ENCODE results near the gene DPYSL3. TPM values are rescaled to one million over a fixed set of nuclear protein-coding genes. Genes with fewer than 3 reads are reported as not detected.

DPYSL3 gene
- total RNA-seq, 1 experiment from 2014 or later, result 42.7 TPM

- peaks cover 23% of the 10 kb centered on the region for H3K4me1 ChIP-seq
- H3K27ac ChIP-seq, result no peak overlapping the region
- no peaks in the 10 kb centered on the region for H3K9me3 ChIP-seq (replicated peaks)
- no peaks in the 10 kb centered on the region for H3K36me3 ChIP-seq
- no peak overlapping the region for H3K4me3 ChIP-seq
- H3K27me3 ChIP-seq, result no peaks in the 10 kb centered on the region
- no peak for DNase-seq
These were observed 83.1 kb downstream of the DPYSL3 start for GRCh38 chr5:147426640-147427327.

GRCh38 chr5:147418613-147419012, 91.3 kb downstream of the DPYSL3 start:
- Histone ChIP-seq H3K27me3 (no peaks in the 10 kb centered on the region), H3K4me1 (peaks cover 21% of the 10 kb centered on the region), H3K9me3 (replicated peaks) (no peaks in the 10 kb centered on the region; the same call in 1 of the 2 replicates), H3K4me3 (no peak overlapping the region), H3K27ac (no peak overlapping the region), H3K36me3 (peaks cover 11% of the 10 kb centered on the region; the same call in 1 of the 2 replicates)
- no peak for DNase-seq

- DNase-seq, result peak in 1 of 2 experiments; percentile 17
These were observed 92.6 kb downstream of the DPYSL3 start for GRCh38 chr5:147417135-147417813.

GRCh38 chr5:147415651-147416050, 94.2 kb downstream of the DPYSL3 start:
- no peak for DNase-seq
- no peaks in the 10 kb centered on the region for H3K27me3 ChIP-seq
- peaks cover 18% of the 10 kb centered on the region for H3K36me3 ChIP-seq
- H3K4me1 ChIP-seq, result peaks cover 33% of the 10 kb centered on the region
- no peaks in the 10 kb centered on the region; the same call in 1 of the 2 replicates for H3K9me3 ChIP-seq (replicated peaks)
- H3K27ac ChIP-seq, result no peak overlapping the region
- no peak overlapping the region for H3K4me3 ChIP-seq

More at GRCh38 chr5:147417135-147417813, 92.6 kb downstream of the DPYSL3 start:
- Histone ChIP-seq H3K9me3 (replicated peaks) (no peaks in the 10 kb centered on the region; the same call in 1 of the 2 replicates), H3K27ac (no peak overlapping the region), H3K4me3 (no peak overlapping the region), H3K36me3 (peaks cover 13% of the 10 kb centered on the region), H3K4me1 (peaks cover 23% of the 10 kb centered on the region), H3K27me3 (no peaks in the 10 kb centered on the region)

GRCh38 chr5:147413266-147413665, 96.6 kb downstream of the DPYSL3 start:
- Histone ChIP-seq H3K4me3 (no peak overlapping the region), H3K27ac (no peak overlapping the region), H3K9me3 (replicated peaks) (no peaks in the 10 kb centered on the region), H3K4me1 (peaks cover 34% of the 10 kb centered on the region), H3K27me3 (no peaks in the 10 kb centered on the region), H3K36me3 (peaks cover 18% of the 10 kb centered on the region)
- DNase-seq, result peak in 1 of 2 experiments; percentile 65

- no peaks in the 10 kb centered on the region for H3K27me3 ChIP-seq
- no peaks in the 10 kb centered on the region for H3K9me3 ChIP-seq (replicated peaks)
- H3K4me1 ChIP-seq, result peaks cover 33% of the 10 kb centered on the region
- DNase-seq, result no peak
- no peak overlapping the region for H3K27ac ChIP-seq
- H3K4me3 ChIP-seq, result no peak overlapping the region
- H3K36me3 ChIP-seq, result peaks cover 18% of the 10 kb centered on the region
These were observed 97.3 kb downstream of the DPYSL3 start for GRCh38 chr5:147412561-147412960.

- H3K4me3 ChIP-seq, result no peak overlapping the region
- H3K27ac ChIP-seq, result peak overlapping the region; percentile 31; the same call in 1 of the 2 replicates
- DNase-seq, result no peak
- H3K27me3 ChIP-seq, result no peaks in the 10 kb centered on the region
- H3K9me3 ChIP-seq (replicated peaks), result no peaks in the 10 kb centered on the region
- peaks cover 18% of the 10 kb centered on the region for H3K36me3 ChIP-seq
- H3K4me1 ChIP-seq, result peaks cover 26% of the 10 kb centered on the region
These were observed 98.2 kb downstream of the DPYSL3 start for GRCh38 chr5:147411359-147412319.

- H3K27ac ChIP-seq, result peak overlapping the region; percentile 31; the same call in 1 of the 2 replicates
- peak; percentile 30 to 60 for DNase-seq
These were observed 99.1 kb downstream of the DPYSL3 start for GRCh38 chr5:147410496-147411358.

GRCh38 chr5:147408980-147409379, 100.9 kb downstream of the DPYSL3 start:
- H3K27ac ChIP-seq, result no peak overlapping the region
- no peak overlapping the region for H3K4me3 ChIP-seq
- peaks cover 8% of the 10 kb centered on the region for H3K36me3 ChIP-seq
- peaks cover 29% of the 10 kb centered on the region for H3K4me1 ChIP-seq
- DNase-seq, result no peak
- H3K27me3 ChIP-seq, result no peaks in the 10 kb centered on the region
- H3K9me3 ChIP-seq (replicated peaks), result no peaks in the 10 kb centered on the region

More at GRCh38 chr5:147410496-147411358, 99.1 kb downstream of the DPYSL3 start:
- H3K9me3 ChIP-seq (replicated peaks), result no peaks in the 10 kb centered on the region
- no peak overlapping the region for H3K4me3 ChIP-seq
- no peaks in the 10 kb centered on the region for H3K27me3 ChIP-seq
- H3K36me3 ChIP-seq, result peaks cover 18% of the 10 kb centered on the region
- H3K4me1 ChIP-seq, result peaks cover 26% of the 10 kb centered on the region

- DNase-seq, result no peak
- H3K27me3 ChIP-seq, result no peaks in the 10 kb centered on the region
- peaks cover 26% of the 10 kb centered on the region for H3K4me1 ChIP-seq
- 0 out of 2 replicates have a peak, but pooled peaks cover 3% of the 10 kb centered on the region for H3K9me3 ChIP-seq (replicated peaks)
- peaks cover 8% of the 10 kb centered on the region for H3K36me3 ChIP-seq
- no peak overlapping the region for H3K27ac ChIP-seq
- no peak overlapping the region for H3K4me3 ChIP-seq
These were observed 102.7 kb downstream of the DPYSL3 start for GRCh38 chr5:147407094-147407681.

- H3K4me1 ChIP-seq, result peaks cover 26% of the 10 kb centered on the region
- H3K27me3 ChIP-seq, result no peaks in the 10 kb centered on the region
- no peak overlapping the region for H3K27ac ChIP-seq
- no peak for DNase-seq
- H3K4me3 ChIP-seq, result no peak overlapping the region
- H3K9me3 ChIP-seq (replicated peaks), result 0 out of 2 replicates have a peak, but pooled peaks cover 3% of the 10 kb centered on the region
- peaks cover 8% of the 10 kb centered on the region for H3K36me3 ChIP-seq
These were observed 103.2 kb downstream of the DPYSL3 start for GRCh38 chr5:147406636-147407035.

- Histone ChIP-seq H3K36me3 (peaks cover 8% of the 10 kb centered on the region), H3K27ac (peak overlapping the region; percentile 9; the same call in 1 of the 2 replicates), H3K4me3 (no peak overlapping the region), H3K4me1 (peaks cover 15% of the 10 kb centered on the region), H3K9me3 (replicated peaks) (0 out of 2 replicates have a peak, but pooled peaks cover 3% of the 10 kb centered on the region), H3K27me3 (no peaks in the 10 kb centered on the region)
- no peak for DNase-seq
These were observed 105.2 kb downstream of the DPYSL3 start for GRCh38 chr5:147404706-147405105.

All from SJCRH30 (cell line).